Stimulated activated CD4-positive, alpha-beta T cell treated with anti-CD3 and anti-CD28 coated beads, Interleukin-4, amount 100 ng/mL, for 4 hours (primary cell): Measurements from ENCODE around the gene RAB40B.
"Not testable (repeated sequence)": the region's sequence is repeated elsewhere in the genome, so short reads cannot be mapped to it uniquely, and the experiment has no call there.

ENCODE experiments used
- DNase-seq, 2 experiments: peaks; one replicate each; pipeline ENCODE4 v3.0.0-alpha.2; 2020

Gene RAB40B

DNA sequence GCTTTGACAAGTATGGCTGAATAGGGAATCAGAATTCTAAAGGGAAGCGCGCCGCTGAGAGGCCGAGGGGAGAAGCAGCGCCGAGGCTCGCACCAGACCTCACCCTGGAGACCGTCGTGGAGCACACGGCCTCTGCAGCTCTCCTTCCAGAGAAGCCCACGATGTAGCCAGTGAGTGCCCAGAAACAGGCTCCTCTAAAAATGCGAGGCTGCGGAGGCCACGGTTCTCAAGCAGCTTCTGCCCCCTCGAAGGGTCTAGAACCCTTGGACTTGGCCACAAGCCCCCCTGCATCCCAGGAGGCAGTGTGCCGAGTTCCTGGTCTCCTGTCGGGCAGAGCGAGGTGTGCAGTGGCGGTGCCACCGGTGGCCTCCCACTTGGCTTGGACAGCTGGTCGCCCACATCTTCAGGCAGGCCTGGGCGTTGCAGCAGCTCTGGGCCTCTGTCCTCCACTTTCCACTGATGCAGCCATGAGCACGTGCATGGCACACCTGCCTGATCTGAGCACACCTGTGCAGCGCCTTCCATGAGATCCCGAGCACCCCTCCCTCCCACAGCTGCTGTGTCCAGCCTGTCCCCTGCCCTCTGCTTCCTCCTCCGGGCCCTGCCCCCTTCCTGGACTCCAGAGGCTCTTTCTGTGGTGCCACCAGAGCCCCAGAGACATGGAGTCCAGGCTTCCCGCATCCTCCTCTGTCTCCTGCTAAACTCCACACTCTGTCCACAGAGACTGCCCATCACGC, 31.4 kb downstream of the RAB40B start:
- no peak for DNase-seq

- no peak for DNase-seq
These were observed 32.6 kb downstream of the RAB40B start for GRCh38 chr17:82665891-82666290.

GRCh38 chr17:82665217-82665616, 33.3 kb downstream of the RAB40B start:
- DNase-seq, result no peak

DNA sequence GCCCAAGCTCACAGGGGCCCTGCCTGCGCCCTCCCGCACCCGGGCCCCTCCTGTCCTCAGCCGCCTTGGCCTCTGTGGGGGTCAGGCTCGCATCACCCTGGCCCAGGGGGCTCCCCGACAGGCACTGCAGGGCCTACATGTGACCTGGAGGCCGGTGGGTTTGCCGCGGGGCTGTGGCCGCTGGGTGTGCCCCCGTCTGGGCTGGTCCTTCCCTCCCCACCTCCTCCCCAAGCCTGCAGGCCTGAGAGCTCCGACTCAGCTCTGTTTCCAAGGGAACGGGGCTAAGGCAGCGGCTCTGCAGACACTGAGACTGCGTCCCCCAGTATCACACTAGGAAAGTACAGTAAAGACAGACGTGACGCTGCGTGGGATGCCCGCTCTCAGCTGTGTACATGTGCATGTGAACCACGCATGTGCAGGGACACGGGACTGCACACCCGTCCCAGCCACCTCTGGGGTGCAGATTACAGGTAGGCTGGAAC, 33.8 kb downstream of the RAB40B start:
- DNase-seq, result no peak

- no peak for DNase-seq
These were observed 34.3 kb downstream of the RAB40B start for GRCh38 chr17:82664276-82664575.

GRCh38 chr17:82663381-82664275, 34.9 kb downstream of the RAB40B start:
- no peak for DNase-seq

DNA sequence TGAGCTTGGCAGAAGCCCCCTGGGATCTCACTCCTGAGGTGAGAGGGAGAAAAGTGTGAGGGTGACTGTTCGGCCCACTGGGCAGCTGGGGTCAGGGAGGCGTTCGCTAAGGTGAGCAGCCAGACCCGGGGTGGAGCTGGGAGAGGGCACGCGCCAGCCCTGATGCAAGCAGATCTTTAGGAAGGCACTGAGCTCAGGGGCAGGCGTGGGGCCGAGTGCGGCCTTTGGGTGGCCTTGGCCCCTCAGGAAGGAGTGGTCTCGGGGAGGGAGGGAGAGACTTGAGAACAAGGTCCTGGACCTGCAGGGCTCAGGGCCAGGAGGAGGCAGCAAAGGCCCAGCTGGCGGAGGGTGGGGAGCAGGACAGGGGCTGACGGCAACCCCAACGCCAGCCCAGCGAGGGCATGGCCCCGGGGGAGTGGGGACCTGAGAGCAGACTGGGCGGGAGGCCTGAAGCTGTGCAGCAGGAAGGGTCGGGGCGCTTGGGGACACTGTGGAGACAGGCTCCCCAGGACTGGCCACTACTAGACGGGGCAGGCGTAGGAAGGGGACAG, 35.7 kb downstream of the RAB40B start:
- no peak for DNase-seq

- DNase-seq, result no peak
These were observed 36.5 kb downstream of the RAB40B start for GRCh38 chr17:82661717-82662683.

- no peak for DNase-seq
These were observed 38.6 kb downstream of the RAB40B start for GRCh38 chr17:82659886-82660285.

GRCh38 chr17:82658796-82659452, 39.6 kb downstream of the RAB40B start:
- DNase-seq, result no peak

GRCh38 chr17:82658331-82658730, 40.2 kb downstream of the RAB40B start:
- no peak for DNase-seq

- DNase-seq, result no peak
These were observed 40.6 kb downstream of the RAB40B start for GRCh38 chr17:82657926-82658325.

DNA sequence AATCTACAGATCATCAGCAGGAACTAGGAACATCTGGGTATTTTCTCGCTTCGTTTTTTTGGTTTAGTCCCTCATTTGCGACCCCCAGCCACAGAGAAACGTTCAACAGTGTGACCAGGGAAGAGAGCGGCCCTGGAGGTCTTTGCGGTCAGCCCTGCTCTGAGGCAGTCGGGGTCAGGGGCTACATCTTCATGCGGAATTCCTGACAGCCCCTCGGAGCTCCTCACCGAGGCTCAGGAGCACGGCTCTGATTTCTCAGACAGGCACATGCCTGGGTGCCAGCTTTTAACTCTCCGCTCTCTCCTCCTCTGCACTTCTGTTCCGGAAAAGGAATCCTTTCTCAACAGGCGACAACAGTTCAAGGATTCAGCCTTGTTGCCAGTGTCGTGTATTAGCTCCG, 42.2 kb downstream of the RAB40B start:
- DNase-seq, result no peak

DNA sequence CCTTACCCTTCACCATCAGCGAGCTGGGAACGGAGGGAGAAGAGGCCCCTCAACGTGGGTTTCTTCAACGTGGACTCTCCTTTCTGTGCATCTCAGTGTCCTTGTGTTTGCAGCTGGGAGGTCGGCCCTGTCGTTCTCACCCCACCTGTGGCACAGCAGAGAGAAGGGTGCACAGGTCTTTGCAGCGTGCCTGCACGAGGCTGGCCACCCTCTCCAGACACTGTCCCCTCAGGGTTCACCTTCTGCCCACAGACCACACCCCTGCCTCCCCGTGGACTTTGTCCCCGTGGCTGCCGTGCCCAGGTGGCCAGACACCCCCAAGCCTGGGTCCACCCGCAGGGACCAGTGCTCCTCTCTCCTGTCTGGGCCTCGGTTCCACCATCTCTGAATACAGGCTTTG, 43.0 kb downstream of the RAB40B start:
- no peak for DNase-seq

- no peak for DNase-seq
These were observed 43.4 kb downstream of the RAB40B start for GRCh38 chr17:82655038-82655479.

DNA sequence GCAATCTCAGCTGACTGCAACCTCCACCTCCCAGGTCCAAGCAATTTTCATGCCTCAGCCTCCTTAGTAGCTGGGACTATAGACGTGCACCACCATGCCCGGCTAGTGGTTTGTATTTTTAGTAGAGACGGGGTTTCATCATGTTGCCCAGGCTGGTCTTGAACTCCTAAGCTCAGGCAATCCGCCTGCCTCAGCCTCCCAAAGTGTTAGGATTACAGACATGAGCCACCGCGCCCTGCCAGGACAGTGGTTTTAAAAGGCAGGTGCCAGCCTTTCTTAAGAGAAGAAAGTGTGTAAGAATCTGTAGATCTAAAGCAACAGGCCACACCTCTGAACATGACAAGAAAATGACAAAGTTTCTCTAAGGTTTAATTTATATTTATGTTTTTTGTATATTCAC, 43.9 kb downstream of the RAB40B start:
- not testable (repeated sequence) for DNase-seq

DNA sequence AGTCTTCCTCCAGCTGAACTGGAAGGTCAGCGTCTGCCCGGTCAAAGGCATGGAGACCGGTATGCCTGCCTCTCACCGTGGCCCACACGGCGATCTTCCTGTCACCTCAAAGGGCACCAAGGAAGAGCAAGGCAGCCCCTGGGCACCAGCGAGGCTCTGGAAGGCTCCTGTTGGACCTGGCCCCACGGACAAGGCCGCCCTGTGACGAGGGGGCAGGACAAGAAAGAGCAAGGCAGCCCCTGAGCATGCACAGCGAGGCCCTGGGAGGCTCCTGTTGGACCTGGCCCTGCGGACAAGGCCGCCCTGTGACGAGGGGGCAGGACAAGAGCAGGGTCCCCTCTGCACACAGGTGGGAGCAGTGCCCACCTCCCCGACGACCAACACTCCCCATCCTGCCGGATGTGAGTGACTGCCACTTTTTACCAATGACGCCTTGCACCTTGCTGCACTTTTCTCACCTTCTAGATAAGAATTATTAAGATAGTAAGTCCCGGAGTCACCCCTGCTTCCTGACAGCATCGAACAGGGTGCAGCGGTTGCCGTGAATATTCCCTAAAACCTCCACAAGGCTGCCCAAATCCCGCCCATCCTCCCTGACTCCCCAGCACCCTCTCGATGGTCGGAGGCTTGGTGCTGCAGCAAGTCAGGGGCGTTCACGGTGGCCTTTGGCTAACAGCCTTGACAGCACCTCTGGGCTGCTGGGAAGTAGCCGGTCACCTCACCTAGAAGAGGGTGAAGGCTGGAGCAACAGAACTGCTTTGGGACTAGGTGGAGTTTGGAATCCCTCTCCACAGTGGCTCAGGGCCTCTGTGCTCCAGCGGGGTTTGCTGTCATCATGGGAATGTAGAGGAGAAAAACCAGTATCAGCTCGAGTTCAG, 44.6 kb downstream of the RAB40B start:
- no peak for DNase-seq

- no peak for DNase-seq
These were observed 47.8 kb downstream of the RAB40B start for GRCh38 chr17:82650723-82651122.

DNA sequence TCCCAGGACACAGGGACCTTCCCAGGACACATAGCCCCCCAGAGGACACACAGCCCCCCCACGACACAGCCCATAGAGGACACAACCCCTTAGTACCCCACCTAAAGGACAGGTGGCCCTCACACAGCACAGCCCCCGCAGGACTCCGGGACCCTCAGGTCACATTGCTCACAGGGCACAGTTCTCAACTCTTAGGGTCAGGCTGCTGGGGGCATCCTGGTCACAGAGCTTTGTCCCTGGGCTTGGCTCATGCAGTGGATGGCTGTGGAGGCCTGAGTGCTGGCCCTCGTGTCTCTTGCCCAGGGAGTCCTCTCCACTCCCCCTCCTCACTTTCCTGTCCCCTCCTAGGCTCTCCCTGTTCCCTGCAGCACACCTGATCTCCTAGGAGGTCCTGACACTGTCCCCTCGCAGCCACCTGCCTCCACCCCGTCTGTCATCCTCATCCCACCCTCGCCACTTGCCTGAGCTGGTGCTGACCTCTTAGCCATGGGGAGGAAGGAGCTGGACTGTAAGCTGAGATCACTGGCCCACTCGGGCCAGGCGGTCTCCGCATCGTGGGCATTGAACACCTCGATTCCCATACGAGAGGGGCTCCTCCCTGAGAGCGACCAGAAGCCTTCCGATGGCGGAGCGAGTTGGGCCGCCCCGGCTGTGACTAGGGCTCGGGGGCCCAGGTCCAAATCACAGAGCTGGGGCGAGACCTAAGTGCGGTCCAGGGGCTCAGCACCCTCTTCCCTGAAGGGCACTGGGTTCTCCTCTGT, 48.8 kb downstream of the RAB40B start:
- DNase-seq, result no peak

DNA sequence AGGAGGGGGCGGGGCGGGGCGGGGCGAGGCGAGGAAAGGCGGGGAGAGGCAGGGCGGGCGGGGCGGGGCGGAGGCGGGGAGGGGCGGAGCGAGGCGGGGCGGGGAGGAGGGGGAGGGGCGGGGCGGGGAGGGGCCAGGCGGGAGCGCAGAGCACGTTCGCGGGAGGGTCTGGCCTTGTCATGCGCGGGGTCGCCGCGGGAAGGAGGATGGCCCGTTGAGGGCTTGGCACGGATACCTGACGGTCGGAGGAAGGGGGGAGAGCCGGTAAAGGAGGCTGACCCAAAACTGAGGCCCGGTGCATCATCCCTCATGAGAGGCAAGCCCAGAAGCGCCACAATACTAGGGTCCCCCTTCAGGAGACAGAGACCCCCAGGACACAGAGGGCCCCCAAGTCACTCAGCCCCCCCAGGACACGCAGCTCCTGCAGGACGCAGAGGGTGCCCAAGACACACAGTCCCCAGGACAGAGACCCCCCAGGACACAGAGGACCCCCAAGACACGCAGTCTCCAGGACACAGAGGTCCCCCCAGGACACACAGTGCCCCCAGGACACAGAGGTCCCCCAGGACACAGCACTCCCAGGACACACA, 49.7 kb downstream of the RAB40B start:
- no peak for DNase-seq
